Fibroblast of villous mesenchyme (primary cell): Measurements from ENCODE around the gene BPTF. TPM values are rescaled to one million over a fixed set of nuclear protein-coding genes. Genes with fewer than 3 reads are reported as not detected.
"Not testable (repeated sequence)": the region's sequence is repeated elsewhere in the genome, so short reads cannot be mapped to it uniquely, and the experiment has no call there.

Experiments
- DNase-seq: peaks from one replicate; pipeline ENCODE4 v3.0.0-alpha.2; 2010; ENCODE audit warnings: low read depth
- H3K4me3 ChIP-seq: 2 replicates; pipeline ENCODE4 v1.5.1; 2011; ENCODE audit warnings: low read depth, mild to moderate bottlenecking, low read length
- total RNA-seq: library from RNA; depleted of rRNA; stranded (reverse); fragments of >200 nt; gene quantifications from 2 replicates; pipeline ENCODE4 v1.2.3, GENCODE V29; 2012
- TF ChIP-seq, protein P1 (sequence below): IDR thresholded peaks from 2 replicates; pipeline ENCODE4 v1.5.1; 2012; ENCODE audit warnings: low read depth, mild to moderate bottlenecking, low read length; ENCODE audit not compliant: insufficient read depth

Gene BPTF
- total RNA-seq, 1 donor: 56.1 TPM

GRCh38 chr17:68016838-68017237 lies 191.5 kb downstream of the BPTF start:
- no peak overlapping the region for H3K4me3 ChIP-seq
- TF ChIP-seq, protein P1, sequence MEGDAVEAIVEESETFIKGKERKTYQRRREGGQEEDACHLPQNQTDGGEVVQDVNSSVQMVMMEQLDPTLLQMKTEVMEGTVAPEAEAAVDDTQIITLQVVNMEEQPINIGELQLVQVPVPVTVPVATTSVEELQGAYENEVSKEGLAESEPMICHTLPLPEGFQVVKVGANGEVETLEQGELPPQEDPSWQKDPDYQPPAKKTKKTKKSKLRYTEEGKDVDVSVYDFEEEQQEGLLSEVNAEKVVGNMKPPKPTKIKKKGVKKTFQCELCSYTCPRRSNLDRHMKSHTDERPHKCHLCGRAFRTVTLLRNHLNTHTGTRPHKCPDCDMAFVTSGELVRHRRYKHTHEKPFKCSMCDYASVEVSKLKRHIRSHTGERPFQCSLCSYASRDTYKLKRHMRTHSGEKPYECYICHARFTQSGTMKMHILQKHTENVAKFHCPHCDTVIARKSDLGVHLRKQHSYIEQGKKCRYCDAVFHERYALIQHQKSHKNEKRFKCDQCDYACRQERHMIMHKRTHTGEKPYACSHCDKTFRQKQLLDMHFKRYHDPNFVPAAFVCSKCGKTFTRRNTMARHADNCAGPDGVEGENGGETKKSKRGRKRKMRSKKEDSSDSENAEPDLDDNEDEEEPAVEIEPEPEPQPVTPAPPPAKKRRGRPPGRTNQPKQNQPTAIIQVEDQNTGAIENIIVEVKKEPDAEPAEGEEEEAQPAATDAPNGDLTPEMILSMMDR: no peak
- no peak for DNase-seq

DNA sequence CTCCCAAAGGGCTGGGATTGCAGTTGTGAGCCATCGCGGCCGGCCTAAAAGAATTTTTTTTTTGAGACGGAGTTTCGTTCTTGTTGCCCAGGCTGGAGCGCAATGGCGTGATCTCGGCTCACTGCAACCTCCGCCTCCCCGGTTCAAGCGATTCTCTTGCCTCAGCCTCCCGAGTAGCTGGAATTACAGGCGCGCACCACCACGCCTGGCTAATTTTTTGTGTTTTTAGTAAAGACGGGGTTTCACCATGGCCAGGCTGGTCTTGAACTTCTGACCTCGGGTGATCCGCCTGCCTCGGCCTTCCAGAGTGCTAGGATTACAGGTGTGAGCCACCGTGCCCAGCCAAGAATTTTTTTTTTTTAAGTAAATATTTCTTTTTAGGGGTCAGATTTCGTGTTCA lies 193.2 kb downstream of the BPTF start:
- DNase-seq, H3K4me3 ChIP-seq: not testable (repeated sequence)

DNA sequence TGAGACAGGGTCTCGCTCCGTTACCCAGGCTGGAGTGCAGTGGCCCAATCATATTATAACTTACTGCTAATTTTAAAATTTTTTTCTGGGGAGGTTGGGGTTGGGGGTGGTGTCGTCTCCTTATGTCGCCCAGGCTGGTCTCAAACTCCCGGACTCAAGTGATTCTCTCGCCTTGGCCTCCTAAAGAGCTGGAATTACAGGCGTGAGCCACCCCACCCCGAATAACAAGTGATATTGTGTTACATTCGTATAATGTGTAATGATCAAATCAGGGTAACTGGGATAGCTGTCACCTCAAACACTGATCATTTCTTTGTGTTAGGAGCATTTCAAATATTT lies 194.0 kb downstream of the BPTF start:
- no peak for DNase-seq
- TF ChIP-seq, protein P1: no peak
- H3K4me3 ChIP-seq: no peak overlapping the region

DNA sequence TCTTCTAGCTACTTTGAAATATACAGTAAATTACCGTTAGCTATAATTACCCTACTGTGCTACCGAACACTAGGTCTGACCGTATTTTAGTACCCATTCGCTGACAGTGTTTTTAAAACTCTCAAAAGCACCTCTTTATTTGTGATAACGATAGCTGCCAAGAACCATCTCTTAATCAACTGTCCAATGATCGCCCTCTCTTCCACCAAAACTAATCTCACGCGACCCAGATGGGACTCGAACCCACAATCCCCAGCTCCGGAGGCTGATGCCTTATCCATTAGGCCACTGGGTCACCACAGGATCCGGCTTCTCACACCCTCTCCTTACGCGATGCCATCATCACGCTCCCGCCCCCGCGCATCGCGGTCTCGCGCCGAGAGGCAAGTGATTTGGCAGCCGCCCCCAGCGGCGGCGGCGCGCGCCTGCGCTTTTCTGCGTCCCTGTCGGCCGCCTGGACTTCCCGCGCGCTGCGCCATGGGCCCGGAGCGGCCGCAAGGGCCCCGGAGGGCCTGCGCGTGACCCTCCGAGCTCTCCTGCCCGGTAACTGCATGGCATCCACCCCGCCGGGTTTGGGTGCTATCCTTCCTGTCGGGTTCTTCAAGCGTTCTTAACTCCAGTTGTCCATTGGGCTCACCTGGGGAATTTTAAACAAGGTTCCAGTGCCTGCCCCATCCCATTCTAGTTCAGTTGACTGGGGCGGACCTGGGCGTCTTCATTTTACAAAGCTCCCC lies 194.5 kb downstream of the BPTF start:
- peak; percentile 96 for DNase-seq
- TF ChIP-seq, protein P1: no peak
- peak overlapping the region; percentile 59 for H3K4me3 ChIP-seq

DNA sequence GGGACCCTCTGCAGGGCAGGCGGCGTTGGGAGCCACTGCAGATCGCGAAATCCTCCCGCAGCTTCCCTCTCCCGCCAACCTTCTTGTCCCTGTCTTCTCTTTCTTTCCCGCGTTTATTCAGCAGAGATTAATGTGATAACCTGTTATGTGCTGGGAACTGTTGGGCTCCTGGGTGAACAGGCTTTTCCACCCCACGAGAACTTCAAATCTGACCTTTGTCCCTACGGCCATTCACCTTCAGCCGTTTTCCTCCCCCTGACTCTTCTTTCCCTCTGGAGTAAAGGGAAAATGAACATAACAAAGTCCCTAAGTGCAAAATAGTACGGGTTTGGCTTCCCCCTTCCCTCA lies 195.1 kb downstream of the BPTF start:
- TF ChIP-seq, protein P1: no peak
- DNase-seq: no peak
- H3K4me3 ChIP-seq: peak overlapping the region; percentile 59

DNA sequence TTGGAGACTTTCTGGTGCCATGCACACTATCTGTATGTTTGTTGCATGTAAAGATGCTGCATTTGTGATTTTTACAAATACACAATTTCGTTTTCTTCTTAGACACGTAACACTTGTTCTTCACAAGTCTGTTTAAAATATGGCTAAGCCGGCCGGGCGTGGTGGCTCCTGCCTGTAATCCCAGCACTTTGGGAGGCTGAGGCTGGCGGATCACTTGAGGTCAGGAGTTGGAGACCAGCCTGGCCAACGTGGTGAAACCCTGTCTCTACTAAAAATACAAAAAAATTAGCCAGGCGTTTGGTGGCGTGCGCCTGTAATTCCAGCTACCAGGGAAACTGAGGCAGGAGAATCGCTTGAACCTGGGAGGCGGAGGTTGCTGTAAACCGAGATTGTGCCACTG lies 195.5 kb downstream of the BPTF start:
- DNase-seq: peak; percentile 24
- H3K4me3 ChIP-seq: peak overlapping the region; percentile 59

DNA sequence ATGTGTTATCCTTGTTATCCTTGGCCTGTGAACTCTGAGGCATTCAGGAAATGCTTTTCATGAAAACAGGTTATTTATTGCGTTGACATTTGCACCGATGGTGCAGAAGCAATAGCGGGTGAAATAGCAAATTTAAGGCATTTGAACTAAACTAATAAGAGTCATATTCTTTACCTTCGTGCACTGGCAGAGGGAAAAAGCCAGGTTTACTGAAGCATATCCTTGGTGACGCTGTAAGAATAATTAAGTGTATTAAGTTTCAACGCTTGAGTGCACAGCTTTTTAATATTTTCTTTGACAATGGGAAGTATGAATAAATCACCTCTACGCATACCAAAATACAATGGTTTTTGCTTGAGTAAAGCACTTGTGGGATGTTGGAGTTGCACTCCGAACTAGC lies 196.7 kb downstream of the BPTF start:
- TF ChIP-seq, protein P1: no peak

GRCh38 chr17:68022547-68022946 lies 197.2 kb downstream of the BPTF start:
- H3K4me3 ChIP-seq, DNase-seq: not testable (repeated sequence)

More for the DNA sequence above, 196.7 kb downstream of the BPTF start:
- H3K4me3 ChIP-seq: no peak overlapping the region
- no peak for DNase-seq
